GM20000 (cell line): Measurements from ENCODE around the gene FTCDNL1.

Experiments used
- DNase-seq: peaks from one replicate; pipeline ENCODE4 v3.0.0; 2012; ENCODE audit warnings: low spot score
- TF ChIP-seq, protein P1 (sequence below): IDR thresholded peaks from 2 replicates; pipeline ENCODE4 v1.5.1; 2012; ENCODE audit warnings: mild to moderate bottlenecking, control low read depth; ENCODE audit errors: extremely low read depth, missing control alignments

Gene FTCDNL1

GRCh38 chr2:199841409-199841808, 9.6 kb downstream of the FTCDNL1 start:
- TF ChIP-seq, protein P1, sequence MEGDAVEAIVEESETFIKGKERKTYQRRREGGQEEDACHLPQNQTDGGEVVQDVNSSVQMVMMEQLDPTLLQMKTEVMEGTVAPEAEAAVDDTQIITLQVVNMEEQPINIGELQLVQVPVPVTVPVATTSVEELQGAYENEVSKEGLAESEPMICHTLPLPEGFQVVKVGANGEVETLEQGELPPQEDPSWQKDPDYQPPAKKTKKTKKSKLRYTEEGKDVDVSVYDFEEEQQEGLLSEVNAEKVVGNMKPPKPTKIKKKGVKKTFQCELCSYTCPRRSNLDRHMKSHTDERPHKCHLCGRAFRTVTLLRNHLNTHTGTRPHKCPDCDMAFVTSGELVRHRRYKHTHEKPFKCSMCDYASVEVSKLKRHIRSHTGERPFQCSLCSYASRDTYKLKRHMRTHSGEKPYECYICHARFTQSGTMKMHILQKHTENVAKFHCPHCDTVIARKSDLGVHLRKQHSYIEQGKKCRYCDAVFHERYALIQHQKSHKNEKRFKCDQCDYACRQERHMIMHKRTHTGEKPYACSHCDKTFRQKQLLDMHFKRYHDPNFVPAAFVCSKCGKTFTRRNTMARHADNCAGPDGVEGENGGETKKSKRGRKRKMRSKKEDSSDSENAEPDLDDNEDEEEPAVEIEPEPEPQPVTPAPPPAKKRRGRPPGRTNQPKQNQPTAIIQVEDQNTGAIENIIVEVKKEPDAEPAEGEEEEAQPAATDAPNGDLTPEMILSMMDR = no peak
- no peak for DNase-seq

GRCh38 chr2:199838399-199838798, 12.6 kb downstream of the FTCDNL1 start:
- TF ChIP-seq, protein P1 = no peak
- no peak for DNase-seq

GRCh38 chr2:199836943-199837342, 14.0 kb downstream of the FTCDNL1 start:
- no peak for DNase-seq
- TF ChIP-seq, protein P1 = no peak

- no peak for DNase-seq
- TF ChIP-seq, protein P1 = no peak
Observed at GRCh38 chr2:199833525-199833924, 17.5 kb downstream of the FTCDNL1 start.

DNA sequence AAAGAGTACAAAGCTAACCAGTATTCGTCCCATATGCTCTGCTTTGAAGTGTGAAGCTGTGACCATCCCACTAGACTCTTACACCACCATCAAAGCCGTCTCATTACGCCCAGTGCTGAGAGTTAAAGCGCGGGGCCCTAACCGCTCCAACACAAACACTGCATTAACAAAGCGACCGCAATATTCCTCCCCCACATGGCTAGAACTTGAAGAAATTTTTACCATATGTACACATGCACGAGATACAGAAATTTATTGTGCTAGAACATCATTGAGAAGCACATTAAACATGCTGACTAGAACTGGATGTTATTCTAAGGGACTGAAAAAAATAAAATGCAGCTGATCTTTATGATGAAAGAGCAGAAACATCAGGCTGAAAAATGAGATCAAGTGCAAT, 20.5 kb downstream of the FTCDNL1 start:
- no peak for DNase-seq
- TF ChIP-seq, protein P1 = no peak

DNA sequence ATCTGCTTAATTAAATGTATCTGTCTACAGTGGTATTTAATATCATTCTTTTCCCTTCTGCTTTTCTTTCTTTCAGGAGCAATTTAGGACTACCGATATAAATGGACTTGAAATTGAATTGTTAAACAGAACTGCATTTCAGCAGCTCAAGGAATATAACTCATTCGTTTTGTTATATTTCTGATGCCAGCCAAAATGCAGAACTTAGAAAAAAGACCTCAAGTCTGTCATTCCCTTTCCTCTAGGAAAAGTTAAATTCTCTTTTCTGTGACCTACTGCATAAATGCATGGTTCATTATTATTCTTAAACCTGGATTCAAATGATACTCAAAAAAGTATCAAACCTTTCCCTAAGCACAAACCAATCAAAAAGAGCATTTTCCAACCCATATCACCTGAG, 21.4 kb downstream of the FTCDNL1 start:
- TF ChIP-seq, protein P1 = no peak
- no peak for DNase-seq

- no peak for DNase-seq
- TF ChIP-seq, protein P1 = no peak
Observed at GRCh38 chr2:199819746-199820145, 31.2 kb downstream of the FTCDNL1 start.

DNA sequence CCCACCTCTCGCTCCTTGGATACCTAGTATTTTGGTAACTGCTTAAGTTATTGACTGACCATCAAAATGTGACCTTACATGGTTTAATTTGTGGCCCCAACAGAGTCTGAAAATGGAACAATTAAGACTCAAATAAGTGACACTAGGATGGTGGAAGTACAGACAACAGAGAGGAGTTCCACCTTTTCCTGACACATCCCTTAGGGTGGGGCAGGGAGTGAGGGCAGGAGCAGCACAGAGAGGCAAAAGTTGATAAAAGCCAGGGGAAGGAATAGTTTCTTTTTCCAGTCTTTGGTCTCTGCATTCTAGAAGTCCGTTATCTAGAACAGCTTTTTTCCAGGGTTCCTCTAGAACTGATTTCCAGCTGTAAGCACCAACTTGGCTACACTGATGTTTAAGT, 32.2 kb downstream of the FTCDNL1 start:
- DNase-seq = no peak
- TF ChIP-seq, protein P1 = no peak
